ENCODE results near the gene TGFBR3. TPM values are rescaled to one million over a fixed set of nuclear protein-coding genes. Genes with fewer than 3 reads are reported as not detected.

The TGFBR3 gene
- total and polyA plus RNA-seq, 2 of the 13 experiments (the other 11 are each of a cell fraction or from before 2014, with no cell fraction given): 76.5 to 195 TPM

GRCh38 chr1:91757763-91758460 lies 128.0 kb downstream of the TGFBR3 start:
- FAIRE-seq: no peak

GRCh38 chr1:91755702-91756287 lies 130.2 kb downstream of the TGFBR3 start:
- ChIA-PET POLR2A (no interaction called here), CTCF (ENCODE audit: low intra/inter-chr PET ratio, low total read pairs) (no interaction called here)
- no peak overlapping the region for H3K4me3 ChIP-seq (replicated peaks in 1 of 3; ENCODE audit: insufficient read depth in 1 of 3, low read depth in 2 of 3, low read length in 3 of 3)
- in situ Hi-C loops (cut with HindIII; ENCODE audit: extremely low pct_ligation_motif_present, low pct_unique_long_range_greater_than_20kb): no loop called here
- peaks cover 48% of the 10 kb centered on the region for H3K79me2 ChIP-seq (ENCODE audit: insufficient read depth, low read length)
- no TSS peak for BruUV-seq (replicated peaks)
- WGBS (ENCODE audit: low lambda C conversion rate): 92% methylated on average over 6 of the region's 6 CpGs
- H3K4me2 ChIP-seq (ENCODE audit: low read depth, low read length): no peak overlapping the region
- intact Hi-C loops (cut with micrococcal nuclease; ENCODE audit: unreplicated experiment): no loop called here
- H3K9me3 ChIP-seq (ENCODE audit: low read length): no peaks in the 10 kb centered on the region
- no peaks in the 10 kb centered on the region for H3K27me3 ChIP-seq (ENCODE audit: control insufficient read depth in 1 of 2, insufficient read depth in 2 of 2, low read length in 2 of 2)
- H4K20me1 ChIP-seq (ENCODE audit: insufficient read depth, low read length): peaks cover 2% of the 10 kb centered on the region; the same call in 1 of the 2 replicates
- no peak overlapping the region for H3K27ac ChIP-seq (ENCODE audit: extremely low read length, insufficient read depth, low read length)
- H3K9ac ChIP-seq (ENCODE audit: insufficient read depth, low read depth, low read length): no peak overlapping the region
- peaks cover 19 to 69% of the 10 kb centered on the region in 2 experiments for H3K36me3 ChIP-seq (replicated peaks in 1 of 2; ENCODE audit: control insufficient read depth in 1 of 2, insufficient read depth in 2 of 2, low read length in 2 of 2)
- ATAC-seq (no peak), FAIRE-seq (no peak), DNase-seq (ENCODE audit: low spot score) (no peak)
- peaks cover 45% of the 10 kb centered on the region for H3K4me1 ChIP-seq (ENCODE audit: insufficient read depth, low read length)
- TF ChIP-seq ZNF230 (CRISPR knock-in tag; IDR thresholded peaks at IDR 0.05) (no peak), RBM22 (optimal IDR thresholded peaks at IDR 0.05; ENCODE audit: low read length) (peak; percentile 95), ZNF646 (CRISPR knock-in tag; IDR thresholded peaks at IDR 0.05) (no peak), RAD51 (IDR thresholded peaks at IDR 0.05; ENCODE audit: borderline replicate concordance) (no peak)
- no peak overlapping the region for H2AFZ ChIP-seq (ENCODE audit: low read length)

More at GRCh38 chr1:91757763-91758460, 128.0 kb downstream of the TGFBR3 start:
- no peak overlapping the region for H3K4me2 ChIP-seq (ENCODE audit: low read depth, low read length)
- H3K9ac ChIP-seq (ENCODE audit: insufficient read depth, low read depth, low read length): no peak overlapping the region
- 98% methylated on average over 7 of the region's 8 CpGs for WGBS (ENCODE audit: low lambda C conversion rate)
- no peak overlapping the region for H3K27ac ChIP-seq (ENCODE audit: extremely low read length, insufficient read depth, low read length)
- ChIA-PET CTCF (ENCODE audit: low intra/inter-chr PET ratio, low total read pairs) (no interaction called here), POLR2A (no interaction called here)
- no peak for TF ChIP-seq CREB3 (CRISPR knock-in tag; IDR thresholded peaks at IDR 0.05)
- TF ChIP-seq ZSCAN20 (CRISPR knock-in tag; IDR thresholded peaks at IDR 0.05; ENCODE audit: borderline replicate concordance): no peak
- TF ChIP-seq POLR2G (IDR thresholded peaks at IDR 0.05; ENCODE audit: low read depth, low read length): peak; percentile 45; the same call in 1 of the 2 replicates
- no peak for TF ChIP-seq FOXJ3 (CRISPR knock-in tag; IDR thresholded peaks at IDR 0.05; ENCODE audit: borderline replicate concordance)
- H3K4me1 ChIP-seq (ENCODE audit: insufficient read depth, low read length): peaks cover 45% of the 10 kb centered on the region
- no peaks in the 10 kb centered on the region for H3K27me3 ChIP-seq (ENCODE audit: control insufficient read depth in 1 of 2, insufficient read depth in 2 of 2, low read length in 2 of 2)
- peaks cover 46% of the 10 kb centered on the region for H3K79me2 ChIP-seq (ENCODE audit: insufficient read depth, low read length)
- no peak for ATAC-seq
- no peak overlapping the region for H2AFZ ChIP-seq (ENCODE audit: low read length)
- BruUV-seq (replicated peaks): no TSS peak
- intact Hi-C loops (cut with micrococcal nuclease; ENCODE audit: unreplicated experiment): no loop called here
- peaks cover 2% of the 10 kb centered on the region; the same call in 1 of the 2 replicates for H4K20me1 ChIP-seq (ENCODE audit: insufficient read depth, low read length)
- H3K9me3 ChIP-seq (ENCODE audit: low read length): no peaks in the 10 kb centered on the region
- peaks cover 20 to 66% of the 10 kb centered on the region in 2 experiments for H3K36me3 ChIP-seq (replicated peaks in 1 of 2; ENCODE audit: control insufficient read depth in 1 of 2, insufficient read depth in 2 of 2, low read length in 2 of 2)
- in situ Hi-C loops (cut with HindIII; ENCODE audit: extremely low pct_ligation_motif_present, low pct_unique_long_range_greater_than_20kb): no loop called here
- H3K4me3 ChIP-seq (replicated peaks in 1 of 3; ENCODE audit: insufficient read depth in 1 of 3, low read depth in 2 of 3, low read length in 3 of 3): no peak overlapping the region
- no peak for DNase-seq (ENCODE audit: low spot score)
